Stimulated activated CD4-positive, alpha-beta T cell treated with anti-CD3 and anti-CD28 coated beads, Interleukin-4, amount 100 ng/mL, for 24 hours (primary cell): ENCODE results near the gene LBH.

Experiments
- DNase-seq: peaks from one replicate; pipeline ENCODE4 v3.0.0-alpha.2; 2020

LBH gene

GRCh38 chr2:30235859-30236535, 4.7 kb downstream of the LBH start:
- peak; percentile 76 for DNase-seq

GRCh38 chr2:30236591-30237238, 5.4 kb downstream of the LBH start:
- DNase-seq, result no peak

GRCh38 chr2:30237239-30237965, 6.1 kb downstream of the LBH start:
- DNase-seq, result peak; percentile 66

GRCh38 chr2:30237966-30238800, 6.8 kb downstream of the LBH start:
- DNase-seq, result no peak

GRCh38 chr2:30239308-30239985, 8.1 kb downstream of the LBH start:
- peak; percentile 73 for DNase-seq

GRCh38 chr2:30239986-30240752, 8.8 kb downstream of the LBH start:
- DNase-seq, result no peak

GRCh38 chr2:30243231-30243630, 11.9 kb downstream of the LBH start:
- no peak for DNase-seq

GRCh38 chr2:30245364-30245763, 14.0 kb downstream of the LBH start:
- DNase-seq, result no peak

GRCh38 chr2:30248791-30249190, 17.5 kb downstream of the LBH start:
- DNase-seq, result no peak

GRCh38 chr2:30249354-30249753, 18.0 kb downstream of the LBH start:
- DNase-seq, result no peak

GRCh38 chr2:30250421-30250820, 19.1 kb downstream of the LBH start:
- DNase-seq, result no peak

- DNase-seq, result peak; percentile 80
Measured at GRCh38 chr2:30252723-30253701, 21.7 kb downstream of the LBH start.

GRCh38 chr2:30253873-30254684, 22.7 kb downstream of the LBH start:
- DNase-seq, result no peak

GRCh38 chr2:30254685-30255001, 23.3 kb downstream of the LBH start:
- no peak for DNase-seq

GRCh38 chr2:30255026-30255425, 23.7 kb downstream of the LBH start:
- DNase-seq, result no peak

- DNase-seq, result no peak
Measured at GRCh38 chr2:30255466-30256408, 24.4 kb downstream of the LBH start.

- no peak for DNase-seq
Measured at GRCh38 chr2:30257266-30258214, 26.2 kb downstream of the LBH start.
